Small intestine (tissue), 7 donors: ENCODE data around the gene TOMM7. TPM values are rescaled to one million over a fixed set of nuclear protein-coding genes. Genes with fewer than 3 reads are reported as not detected.
A peak's percentile ranks its signal among the peaks of the same experiment; 100 is the strongest.

Experiments used
- DNase-seq, 2 donors: peaks; one replicate each; pipeline versions ENCODE4 v3.0.0 to v3.0.0-alpha.2; 2013
- FAIRE-seq: peaks from 2 replicates; lab custom pipeline; 2012; peaks lifted over from hg19 to GRCh38; lab: Jason Lieb, UNC
- H3K27ac ChIP-seq, 3 donors: one replicate each; pipeline ENCODE4 v1.5.1; 2013; ENCODE audit warnings: low read length in 2 of 3, mild to moderate bottlenecking in 2 of 3, control low read depth in 1 of 3, inconsistent platforms in 1 of 3, low read depth in 1 of 3, moderate library complexity in 1 of 3
- H3K27me3 ChIP-seq, 3 donors: one replicate each; pipeline ENCODE4 v1.6.1; 2013; ENCODE audit warnings: low read length in 3 of 3, inconsistent platforms in 1 of 3; ENCODE audit not compliant: control insufficient read depth in 3 of 3, insufficient read depth in 3 of 3
- H3K36me3 ChIP-seq, 3 donors: one replicate each; pipeline ENCODE4 v1.6.1; 2013; ENCODE audit warnings: low read length in 3 of 3, inconsistent platforms in 1 of 3, low read depth in 1 of 3, mild to moderate bottlenecking in 1 of 3, moderate library complexity in 1 of 3; ENCODE audit not compliant: control insufficient read depth in 3 of 3, insufficient read depth in 2 of 3
- H3K4me1 ChIP-seq, 3 donors: one replicate each; pipeline ENCODE4 v1.6.1; 2013; ENCODE audit warnings: low read length in 2 of 3, inconsistent platforms in 1 of 3, low read depth in 1 of 3, mild to moderate bottlenecking in 1 of 3, moderate library complexity in 1 of 3; ENCODE audit not compliant: control insufficient read depth in 3 of 3, insufficient read depth in 2 of 3
- H3K4me3 ChIP-seq, 3 donors: one replicate each; pipeline ENCODE4 v1.5.1; 2013; ENCODE audit warnings: low read length in 3 of 3, control low read depth in 1 of 3, inconsistent platforms in 1 of 3, low read depth in 1 of 3, mild to moderate bottlenecking in 1 of 3, moderate library complexity in 1 of 3
- H3K9me3 ChIP-seq, 2 donors: one replicate each; pipeline ENCODE4 v1.6.1; 2013; ENCODE audit warnings: low read depth in 1 of 2, low read length in 1 of 2; ENCODE audit not compliant: control insufficient read depth in 2 of 2, insufficient read depth in 1 of 2
- WGBS, 3 donors: extraction: QIAGEN DNeasy Blood & Tissue Kit; methylation state at CpG; one replicate each; pipeline ENCODE4 v1.1.7; 2013; 5-methylcytosine and 5-hydroxymethylcytosine counted together
- polyA plus RNA-seq, 4 donors: library from polyadenylated mRNA; stranded (reverse) in 3 of 4; unstranded in 1 of 4; fragments of 200-250 nt in 3 of 4; fragments of 120-200 nt in 1 of 4; gene quantifications; one replicate each; pipeline versions ENCODE4 v1.2.1 to v1.2.3, GENCODE V29; 2013
- donor health status: healthy with polysubstance abuse.
- donor health status: control.
- donor health status: control.
- donor health status: Bipolar disorder and iron deficiency.
- donor health status: healthy.

The TOMM7 gene
- polyA plus RNA-seq, 4 donors: 270 to 556 (median 390) TPM

DNA sequence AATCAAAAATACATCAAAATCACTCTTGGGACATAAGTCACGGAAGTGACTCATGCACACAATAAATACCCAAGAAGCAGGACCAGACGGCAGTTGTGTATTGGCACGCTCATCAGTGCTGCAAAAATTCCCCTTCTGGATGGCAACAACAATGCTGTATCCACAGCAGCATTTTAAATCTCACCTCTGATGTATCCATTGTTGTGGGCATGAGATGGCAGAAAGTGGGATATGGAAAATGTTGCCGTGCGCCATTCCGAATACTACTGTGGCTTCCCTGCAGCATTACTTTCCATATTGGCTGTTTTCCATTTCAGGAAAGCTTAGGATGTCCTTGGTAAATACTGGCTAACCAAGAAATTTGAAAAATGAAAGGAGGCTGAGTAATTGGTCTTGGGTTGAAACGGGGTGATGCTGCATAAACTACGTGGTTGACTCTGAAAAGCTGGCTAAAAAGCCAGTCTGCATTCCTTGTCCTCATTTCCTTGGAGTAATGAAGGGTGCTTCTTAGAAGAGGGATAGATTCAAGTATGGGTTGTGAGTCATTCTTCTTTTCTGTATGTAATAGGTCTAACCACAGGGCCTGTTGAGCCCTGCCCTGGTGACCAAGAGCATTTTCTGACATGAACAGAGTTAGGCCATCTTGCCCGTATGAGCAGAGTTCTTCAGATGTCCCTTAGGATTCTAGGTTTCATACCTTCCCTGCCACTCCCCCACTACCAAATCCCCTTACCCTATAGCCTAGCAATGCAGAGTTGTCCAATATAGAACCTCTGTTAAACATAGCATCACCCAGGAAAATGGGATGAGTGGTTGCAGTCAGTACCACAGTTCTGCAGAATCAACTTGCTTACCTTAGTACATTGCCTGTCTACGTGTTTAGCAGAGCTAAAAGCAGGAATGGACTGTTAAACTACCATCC, 36.3 kb upstream of the TOMM7 start:
- H3K36me3 ChIP-seq: no peaks in the 10 kb centered on the region
- H3K27me3 ChIP-seq: no peaks in the 10 kb centered on the region
- no peak for DNase-seq
- no peak overlapping the region for H3K4me3 ChIP-seq
- WGBS, 3 donors: 73 to 86% (median 76%) methylated on average over 10 of the region's 10 CpGs
- no peak for FAIRE-seq
- no peaks in the 10 kb centered on the region for H3K9me3 ChIP-seq
- peaks cover 0 to 4% (median 0%) of the 10 kb centered on the region in 3 donors for H3K4me1 ChIP-seq
- peak overlapping the region in 1 of 3 donors; percentile 41 for H3K27ac ChIP-seq

DNA sequence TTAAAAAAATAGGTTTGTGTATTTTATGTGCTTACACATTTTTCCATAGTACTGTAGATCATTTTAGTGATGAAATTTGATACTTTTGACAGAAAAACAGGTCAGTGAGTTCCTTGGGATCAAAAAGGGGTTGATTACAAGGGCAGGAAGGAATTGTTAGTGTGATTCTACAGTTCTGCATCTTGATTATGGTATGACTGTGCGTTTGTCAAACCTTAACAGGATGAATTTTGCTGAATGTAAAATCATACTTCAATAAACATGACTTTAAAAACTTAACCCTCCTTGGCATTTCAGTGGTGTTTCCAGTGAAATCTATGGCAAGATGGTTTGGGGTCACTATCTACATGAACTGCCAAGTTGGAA, 35.6 kb upstream of the TOMM7 start:
- H3K4me3 ChIP-seq: no peak overlapping the region
- DNase-seq (no peak), FAIRE-seq (no peak)
- no peaks in the 10 kb centered on the region for H3K27me3 ChIP-seq
- H3K36me3 ChIP-seq: no peaks in the 10 kb centered on the region
- H3K9me3 ChIP-seq: no peaks in the 10 kb centered on the region
- WGBS, 3 donors: 80 to 96% (median 85%) methylated on average over 1 of the region's 1 CpG
- peaks cover 0 to 4% (median 4%) of the 10 kb centered on the region in 3 donors for H3K4me1 ChIP-seq
- H3K27ac ChIP-seq: no peak overlapping the region

DNA sequence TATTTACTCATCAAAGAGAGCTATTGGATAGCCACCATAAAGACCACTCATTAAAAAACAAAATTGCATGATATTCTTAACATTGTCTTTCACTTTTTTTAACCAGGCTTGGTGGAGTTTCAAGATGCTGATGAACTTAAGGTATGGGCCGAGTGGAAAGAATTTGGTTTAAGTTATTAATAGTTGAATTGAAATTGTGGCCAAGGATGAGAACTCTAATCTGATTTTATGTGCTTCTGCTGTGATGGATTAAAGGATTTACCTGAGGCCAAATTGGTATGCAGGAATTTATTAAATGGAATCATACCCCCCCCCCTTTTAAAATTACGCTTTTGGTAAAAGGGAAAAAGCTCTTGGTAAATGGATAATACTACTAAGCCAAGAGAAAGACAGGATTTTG, 33.8 kb upstream of the TOMM7 start:
- no peak overlapping the region for H3K27ac ChIP-seq
- no peaks in the 10 kb centered on the region for H3K36me3 ChIP-seq
- DNase-seq (no peak), FAIRE-seq (no peak)
- H3K4me3 ChIP-seq: no peak overlapping the region
- WGBS, 3 donors: 69 to 88% (median 82%) methylated on average over 2 of the region's 2 CpGs
- H3K27me3 ChIP-seq: no peaks in the 10 kb centered on the region
- no peaks in the 10 kb centered on the region for H3K9me3 ChIP-seq
- peaks cover 0 to 4% (median 4%) of the 10 kb centered on the region in 3 donors for H3K4me1 ChIP-seq

DNA sequence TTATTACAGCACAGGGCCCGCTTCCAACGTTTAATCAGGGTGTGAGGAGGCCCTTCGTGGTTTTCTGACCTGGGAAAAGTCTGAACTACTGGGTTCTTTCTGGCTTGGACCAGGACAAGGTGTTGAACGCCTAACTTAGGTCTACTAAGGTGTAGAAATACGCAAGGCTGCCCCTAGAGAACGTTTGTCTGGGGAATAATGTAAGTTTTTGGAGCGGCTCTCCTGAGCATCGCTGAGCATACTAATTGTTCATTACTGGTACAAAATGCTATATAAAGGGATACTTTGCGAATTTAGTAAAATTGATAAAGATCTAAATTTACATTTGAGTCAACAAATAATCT, 32.4 kb upstream of the TOMM7 start:
- Histone ChIP-seq H3K9me3 (no peaks in the 10 kb centered on the region), H3K4me3 (peak overlapping the region; percentile 55 to 78 (median 69)), H3K4me1 (peaks cover 0 to 4% (median 4%) of the 10 kb centered on the region in 3 donors), H3K27ac (peak overlapping the region; percentile 9 to 89 (median 50)), H3K36me3 (no peaks in the 10 kb centered on the region), H3K27me3 (no peaks in the 10 kb centered on the region)
- FAIRE-seq (no peak), DNase-seq (no peak)
- WGBS, 3 donors: 22 to 33% (median 28%) methylated on average over 9 of the region's 9 CpGs

DNA sequence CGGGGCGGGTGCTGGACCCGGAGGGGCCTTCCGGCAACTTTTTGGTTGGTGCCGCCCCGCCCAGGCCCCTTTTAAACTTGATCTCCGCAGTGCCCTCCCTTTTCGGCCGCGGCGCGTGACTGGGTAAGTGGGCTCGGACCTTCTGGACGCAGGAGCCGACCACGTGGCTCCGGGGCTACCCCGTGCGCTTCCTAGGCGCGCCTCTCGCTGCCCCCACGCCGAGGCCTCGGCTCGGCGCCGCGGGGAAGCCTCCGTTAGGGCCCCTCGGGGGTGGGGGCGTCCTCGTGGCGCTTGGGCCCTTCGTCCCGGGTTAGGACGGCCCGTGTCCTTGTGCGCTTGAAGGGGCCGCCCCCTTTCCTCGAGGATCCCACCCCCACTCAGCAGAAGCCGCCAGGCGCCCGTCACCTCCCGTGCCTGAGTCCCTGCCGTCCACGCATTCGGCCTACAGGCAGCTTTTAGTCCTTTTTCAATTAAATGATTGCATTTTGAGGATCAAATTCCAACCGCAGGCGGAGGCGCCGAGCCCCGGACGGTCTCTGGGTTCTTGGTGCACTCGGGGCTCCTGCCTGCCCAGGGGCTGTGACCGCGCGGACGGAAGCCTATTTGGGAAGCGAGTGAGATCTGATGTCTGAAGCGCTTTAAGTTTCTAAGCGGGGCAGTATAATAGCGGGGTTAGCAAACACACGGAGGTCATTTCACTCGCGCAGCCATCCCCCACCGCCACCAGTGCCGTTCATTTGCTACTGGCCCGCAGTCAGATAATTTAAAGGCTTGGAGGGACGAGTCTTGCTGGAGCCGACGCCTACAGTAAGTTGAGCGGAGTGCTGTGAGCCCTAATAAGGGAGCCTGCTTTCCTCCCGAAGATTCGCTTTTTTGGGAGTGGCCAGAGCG, 31.8 kb upstream of the TOMM7 start:
- FAIRE-seq: no peak
- Histone ChIP-seq H3K9me3 (no peaks in the 10 kb centered on the region), H3K4me1 (peaks cover 0 to 4% (median 4%) of the 10 kb centered on the region in 3 donors), H3K36me3 (no peaks in the 10 kb centered on the region), H3K27ac (peak overlapping the region; percentile 50 to 89 (median 56)), H3K27me3 (no peaks in the 10 kb centered on the region), H3K4me3 (peak overlapping the region; percentile 55 to 78 (median 69))
- peak; percentile 49 to 88 for DNase-seq
- 0% methylated on average over 52 to 76 of the region's 76 CpGs for WGBS, 3 donors

GRCh38 chr7:22853674-22854157, 31.1 kb upstream of the TOMM7 start:
- H3K27me3 ChIP-seq: no peaks in the 10 kb centered on the region
- no peaks in the 10 kb centered on the region for H3K9me3 ChIP-seq
- peak overlapping the region in 1 of 3 donors; percentile 48 for H3K27ac ChIP-seq
- WGBS, 3 donors: 11 to 18% (median 15%) methylated on average over 20 to 28 of the region's 28 CpGs
- H3K4me1 ChIP-seq: peaks cover 0 to 4% (median 4%) of the 10 kb centered on the region in 3 donors
- FAIRE-seq: no peak
- peak overlapping the region in 2 of 3 donors; percentile 69 to 78 for H3K4me3 ChIP-seq
- DNase-seq: no peak
- no peaks in the 10 kb centered on the region for H3K36me3 ChIP-seq

DNA sequence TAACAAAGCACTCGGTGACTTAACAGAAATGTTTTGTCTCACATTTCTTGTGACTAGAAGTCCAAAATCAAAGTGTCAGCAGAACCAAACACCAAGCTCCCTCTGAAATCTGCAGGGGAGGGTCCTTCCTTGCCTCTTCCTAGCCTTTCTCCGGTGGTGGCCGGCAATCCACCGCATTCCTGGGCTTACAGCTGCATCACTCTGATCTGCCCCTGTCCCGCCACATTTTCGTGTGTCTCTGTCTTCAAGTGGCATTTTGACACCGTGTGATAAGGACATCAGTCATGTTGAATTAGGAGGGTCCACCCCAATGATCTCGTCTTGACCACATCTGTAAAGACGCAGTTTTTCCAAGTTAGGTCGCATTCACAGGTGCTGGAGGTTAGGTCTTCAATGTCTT, 30.5 kb upstream of the TOMM7 start:
- FAIRE-seq (no peak), DNase-seq (no peak)
- Histone ChIP-seq H3K9me3 (no peaks in the 10 kb centered on the region), H3K27me3 (no peaks in the 10 kb centered on the region), H3K36me3 (no peaks in the 10 kb centered on the region), H3K4me1 (peaks cover 0 to 4% (median 4%) of the 10 kb centered on the region in 3 donors), H3K27ac (no peak overlapping the region), H3K4me3 (no peak overlapping the region)
- 87 to 89% (median 88%) methylated on average over 10 of the region's 10 CpGs for WGBS, 3 donors

DNA sequence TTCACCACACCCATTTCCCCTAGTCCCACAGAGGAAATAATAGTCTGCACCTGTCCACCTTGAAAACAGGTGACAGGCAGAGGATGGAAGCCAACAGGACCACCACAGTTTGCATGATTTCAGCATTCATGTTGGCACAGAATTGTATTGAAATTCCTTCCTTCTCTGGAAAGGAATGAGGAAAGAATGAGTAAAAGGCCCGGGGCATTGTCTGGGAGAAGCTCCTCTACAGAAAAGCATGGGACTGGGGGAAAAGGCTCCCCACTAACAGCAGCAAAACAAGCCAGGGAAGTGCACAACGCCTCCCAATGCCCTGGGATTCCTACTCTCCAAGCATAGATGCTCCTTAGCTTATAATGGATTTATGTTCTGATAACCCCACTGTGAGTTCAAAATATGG, 28.5 kb upstream of the TOMM7 start:
- no peak for FAIRE-seq
- Histone ChIP-seq H3K27me3 (no peaks in the 10 kb centered on the region), H3K27ac (no peak overlapping the region), H3K4me3 (no peak overlapping the region), H3K9me3 (no peaks in the 10 kb centered on the region), H3K4me1 (peaks cover 0 to 4% (median 4%) of the 10 kb centered on the region in 3 donors), H3K36me3 (no peaks in the 10 kb centered on the region)
- DNase-seq: no peak
- WGBS, 3 donors: 79 to 89% (median 81%) methylated on average over 2 of the region's 2 CpGs
